G401.6 (cell line): ENCODE measurements around the gene CCDC63.

Experiments used
- FAIRE-seq: peaks from 2 replicates; lab custom pipeline; 2012; peaks lifted over from hg19 to GRCh38; lab: Jason Lieb, UNC

The CCDC63 gene

GRCh38 chr12:110885152-110885840, 38.5 kb downstream of the CCDC63 start:
- FAIRE-seq, result no peak

DNA sequence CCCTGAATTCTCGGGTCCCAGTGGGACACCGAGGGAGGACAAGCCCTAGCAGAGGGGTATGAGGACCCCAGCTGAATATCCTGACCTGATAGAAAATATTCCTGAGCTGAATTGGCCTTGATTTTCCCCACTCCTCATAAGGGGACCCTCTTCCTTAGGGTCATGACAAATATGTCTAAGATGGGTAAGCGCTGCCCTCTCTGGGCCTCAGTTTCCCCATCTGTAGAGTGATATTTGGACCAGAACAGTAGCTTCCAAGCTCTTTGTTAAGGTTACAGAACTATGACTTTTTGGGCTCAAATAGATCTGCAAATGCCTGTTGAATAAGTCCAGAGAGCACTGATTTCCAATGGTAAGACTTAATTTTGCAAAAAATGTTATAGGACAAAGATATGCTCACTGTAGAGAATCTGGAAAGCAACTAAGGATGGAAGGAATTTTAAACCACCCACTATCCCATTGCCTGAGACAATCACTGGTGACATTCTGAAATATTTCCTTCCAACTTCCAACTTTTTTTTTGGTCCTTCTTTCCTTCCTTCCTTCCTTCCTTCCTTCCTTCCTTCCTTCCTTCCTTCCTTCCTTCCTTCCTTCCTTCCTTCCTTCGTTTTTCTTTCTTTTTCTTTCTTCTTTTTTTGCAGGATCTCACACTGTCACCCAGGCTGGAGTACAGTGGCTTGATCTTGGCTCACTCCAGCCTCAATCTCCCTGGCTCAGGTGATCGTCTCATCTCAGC, 41.6 kb downstream of the CCDC63 start:
- FAIRE-seq, result no peak

GRCh38 chr12:110889361-110889760, 42.6 kb downstream of the CCDC63 start:
- no peak for FAIRE-seq

GRCh38 chr12:110893956-110894355, 47.2 kb downstream of the CCDC63 start:
- no peak for FAIRE-seq

- FAIRE-seq, result no peak
Observed at GRCh38 chr12:110896559-110896958, 49.8 kb downstream of the CCDC63 start.

DNA sequence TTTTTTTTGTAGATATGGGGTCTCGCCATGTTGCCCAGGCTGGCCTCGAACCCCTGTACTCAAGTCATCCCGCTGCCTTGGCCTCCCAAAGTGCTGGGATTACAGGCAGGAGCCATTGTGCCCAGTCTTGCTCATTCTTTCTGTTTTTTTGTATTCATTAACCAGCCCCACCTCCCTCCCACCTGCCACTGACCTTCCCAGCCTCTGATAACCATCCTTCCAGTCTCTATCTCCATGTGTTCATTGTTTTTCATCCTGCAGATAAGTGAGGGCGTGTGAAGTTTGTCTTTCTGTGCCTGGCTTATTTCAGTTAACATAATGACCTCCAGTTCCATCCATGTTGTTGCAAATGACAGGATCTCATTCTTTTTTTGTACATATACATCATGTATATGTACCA, 54.6 kb downstream of the CCDC63 start:
- FAIRE-seq, result no peak

- no peak for FAIRE-seq
Observed at GRCh38 chr12:110903511-110903910, 56.7 kb downstream of the CCDC63 start.

DNA sequence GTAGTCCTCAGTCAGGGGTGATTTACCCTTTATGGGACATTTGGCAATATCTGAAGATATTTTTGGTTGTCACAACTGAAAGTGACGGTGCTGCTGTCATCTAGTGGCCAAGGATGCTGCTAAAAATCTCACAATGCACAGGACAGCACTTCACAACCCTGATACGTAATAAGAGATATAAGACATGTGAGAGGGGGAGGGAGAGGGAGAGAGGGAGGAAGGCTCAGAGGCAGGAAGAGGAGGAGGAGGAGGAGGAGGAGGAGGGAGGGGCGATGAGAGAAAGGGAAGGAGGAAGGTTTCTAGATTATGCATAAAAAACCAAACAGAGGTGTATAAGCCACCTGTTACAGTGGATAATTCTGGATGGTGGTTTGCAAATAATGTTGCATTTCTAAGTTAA, 59.3 kb downstream of the CCDC63 start:
- FAIRE-seq, result no peak

DNA sequence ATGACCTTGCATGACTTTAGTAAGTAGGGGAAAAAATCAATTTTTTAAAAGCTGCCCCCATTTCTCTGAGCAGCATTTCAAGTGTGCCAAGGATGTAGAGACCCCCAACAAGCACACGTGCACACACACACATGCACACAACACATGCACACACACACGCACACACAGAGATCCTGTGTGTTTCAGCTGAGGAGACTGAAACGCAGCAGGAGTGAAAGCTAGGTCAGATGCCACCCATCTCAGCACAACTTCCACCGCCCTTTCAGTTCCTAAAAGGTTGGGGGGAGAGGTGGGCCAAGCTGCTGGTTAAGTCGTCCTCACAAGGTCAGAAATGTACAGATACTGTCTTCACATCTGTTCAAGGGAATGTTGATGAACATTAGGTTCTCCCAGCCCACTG, 59.7 kb downstream of the CCDC63 start:
- no peak for FAIRE-seq

- FAIRE-seq, result no peak
Observed at GRCh38 chr12:110906985-110907384, 60.2 kb downstream of the CCDC63 start.

DNA sequence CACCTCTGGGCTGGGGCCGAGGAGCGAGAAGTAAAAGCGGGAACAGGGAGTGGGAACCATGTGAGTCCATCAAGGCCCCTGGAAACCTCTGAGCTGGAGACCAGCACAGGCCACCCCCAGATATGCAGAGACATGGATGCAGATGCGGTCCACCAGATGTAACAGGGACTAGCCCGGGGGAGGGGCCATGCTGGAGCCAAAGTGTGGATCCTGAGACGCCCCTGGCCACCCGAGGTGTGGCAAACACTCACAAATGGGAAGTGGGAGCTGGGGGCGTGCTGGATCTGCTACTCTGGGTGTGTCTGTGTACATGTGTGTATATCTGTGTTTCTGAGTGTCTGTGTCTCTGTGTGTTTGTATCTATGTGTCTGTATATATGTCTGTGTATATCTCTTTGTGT, 60.8 kb downstream of the CCDC63 start:
- no peak for FAIRE-seq

GRCh38 chr12:110908377-110909152, 61.8 kb downstream of the CCDC63 start:
- no peak for FAIRE-seq

- FAIRE-seq, result no peak
Observed at GRCh38 chr12:110912263-110912662, 65.5 kb downstream of the CCDC63 start.

DNA sequence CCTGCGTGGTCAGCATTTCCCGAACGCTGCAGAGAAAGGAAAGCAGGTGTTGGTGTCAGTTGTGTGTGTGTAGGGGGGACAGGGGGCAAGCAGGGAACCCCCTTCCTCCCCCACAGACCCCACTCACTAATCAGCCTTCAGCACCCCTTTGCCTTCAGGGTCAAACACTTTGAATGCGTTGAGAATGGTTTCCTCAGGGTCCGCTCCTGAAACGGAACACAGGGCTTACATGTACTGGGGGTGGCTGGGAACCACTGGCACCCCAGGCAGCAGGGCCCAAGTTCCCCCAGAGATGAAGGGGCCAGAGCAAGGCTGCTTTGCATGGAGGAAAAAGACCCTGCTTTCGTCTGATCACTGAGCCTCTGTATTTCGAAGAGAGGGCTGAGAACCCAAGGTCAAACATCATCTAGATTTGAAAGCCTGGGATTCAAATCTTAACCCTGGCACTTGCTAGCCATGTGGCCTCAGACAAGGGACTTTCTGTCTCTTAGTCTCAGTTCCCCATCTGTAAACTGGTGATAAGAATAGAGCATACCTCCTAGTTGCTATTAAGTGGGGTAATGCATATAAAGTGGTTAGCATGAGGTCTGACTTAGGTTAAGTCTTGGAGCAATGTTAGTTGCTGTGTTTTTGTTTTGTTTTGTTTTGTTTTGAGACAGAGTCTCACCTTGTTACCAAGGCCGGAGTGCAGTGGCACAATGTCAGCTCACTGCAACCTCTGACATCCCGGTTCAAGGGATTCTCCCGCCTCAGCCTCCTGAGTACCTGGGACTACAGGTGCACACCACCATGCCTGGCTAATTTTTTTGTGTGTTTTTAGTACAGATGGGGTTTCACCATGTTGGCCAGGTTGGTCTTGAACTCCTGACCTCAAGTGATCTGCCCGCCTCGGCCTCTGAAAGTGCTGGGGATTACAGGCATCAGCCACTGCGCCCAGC, 66.6 kb downstream of the CCDC63 start:
- FAIRE-seq, result no peak

DNA sequence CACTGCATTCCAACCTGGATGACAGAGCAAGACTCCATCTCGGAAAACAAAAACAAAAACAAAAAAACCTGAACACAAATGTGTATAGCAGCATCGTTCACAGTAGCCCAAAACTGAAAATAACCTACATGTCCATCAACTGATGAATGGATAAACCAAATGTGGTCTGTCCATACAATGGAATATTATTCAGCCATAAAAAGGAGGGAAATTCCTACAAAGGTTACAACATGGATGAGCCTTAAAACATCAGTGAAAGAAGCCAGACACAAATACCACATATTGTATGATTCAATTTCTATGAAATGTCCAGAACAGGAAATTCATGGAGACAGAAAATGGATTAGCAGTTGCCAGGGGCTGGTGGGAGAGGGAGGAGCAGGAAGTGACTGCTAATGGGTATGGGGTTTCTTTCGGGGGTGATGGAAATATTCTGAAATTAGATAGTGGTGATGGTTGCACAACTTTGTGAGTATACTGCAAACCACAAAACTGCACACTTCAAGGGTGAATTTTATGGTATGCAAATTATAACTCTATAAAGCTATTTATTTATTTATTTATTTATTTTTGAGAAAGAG, 69.6 kb downstream of the CCDC63 start:
- FAIRE-seq, result no peak

GRCh38 chr12:110917467-110917866, 70.7 kb downstream of the CCDC63 start:
- no peak for FAIRE-seq

GRCh38 chr12:110917961-110918360, 71.2 kb downstream of the CCDC63 start:
- no peak for FAIRE-seq

DNA sequence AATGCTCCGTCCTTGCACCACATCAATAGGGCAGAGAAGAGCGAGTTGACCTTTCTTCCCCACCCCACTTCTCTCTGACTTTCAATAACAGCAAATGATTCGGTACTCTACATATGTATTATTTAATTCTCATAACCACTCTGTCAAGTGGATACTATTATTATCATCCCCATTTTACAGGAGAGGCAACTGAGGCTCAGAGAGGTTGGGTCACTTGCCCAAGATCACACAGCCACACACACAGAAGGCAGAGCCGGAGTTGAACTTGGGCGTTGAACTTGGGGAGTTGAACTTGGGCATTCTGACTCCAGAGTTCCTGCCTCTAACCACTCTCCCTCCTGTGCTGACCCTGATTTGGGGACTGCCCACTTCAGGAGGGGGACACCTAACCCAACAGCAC, 72.9 kb downstream of the CCDC63 start:
- no peak for FAIRE-seq

DNA sequence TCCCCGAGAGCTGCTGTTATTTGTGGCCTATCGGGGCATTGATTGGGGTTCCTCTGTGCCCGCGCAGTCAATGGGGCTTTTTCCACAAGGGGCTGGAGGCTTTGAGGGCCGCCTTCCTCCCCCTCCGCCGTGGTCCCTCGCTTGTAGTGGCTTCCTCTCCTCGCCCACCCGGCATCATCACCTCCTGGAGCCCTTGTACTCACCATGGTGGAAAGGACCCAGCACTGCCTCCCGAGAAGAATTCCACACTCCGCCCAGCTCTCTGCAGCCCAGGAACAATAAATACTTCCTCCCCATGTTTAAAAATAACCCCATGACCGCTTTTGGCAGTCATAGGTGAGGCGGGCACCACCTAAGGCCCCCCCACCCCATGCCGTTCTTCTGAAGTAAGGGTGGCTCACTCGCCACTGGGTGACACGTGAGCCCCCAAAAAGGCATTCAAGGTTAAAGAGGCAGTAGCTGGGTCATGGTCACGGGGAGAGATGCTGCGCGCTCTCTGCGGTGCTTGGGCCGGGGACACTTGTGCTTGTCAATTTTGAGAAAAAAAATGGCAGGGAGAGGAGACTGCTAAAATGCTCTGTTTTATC, 73.6 kb downstream of the CCDC63 start, which contains the start of gene MYL2:
Gene MYL2, minus strand, starts transcription at position 256 of the 587 bp plus-strand sequence. Its CDS starts 50 bp downstream, at position 206.
- FAIRE-seq, result no peak

DNA sequence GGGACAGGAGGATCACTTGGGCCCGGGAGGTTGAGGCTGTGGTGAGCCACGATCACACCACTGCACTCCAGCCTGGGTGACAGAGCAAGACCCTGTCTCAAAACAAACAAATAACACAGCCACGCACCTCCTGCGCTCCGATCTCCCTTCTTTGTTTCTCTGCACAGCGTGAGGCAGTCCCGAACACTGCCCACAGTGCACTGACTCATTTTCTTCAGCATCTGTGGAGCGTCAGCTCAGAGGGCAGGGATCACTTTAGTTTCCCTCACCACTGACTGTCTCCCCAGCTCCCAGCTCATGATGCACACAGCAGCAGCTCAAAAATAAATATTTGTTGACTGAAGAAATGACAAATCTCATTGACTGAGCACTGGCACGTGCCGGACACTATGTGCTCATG, 74.5 kb downstream of the CCDC63 start:
- no peak for FAIRE-seq

GRCh38 chr12:110922652-110923051, 75.9 kb downstream of the CCDC63 start:
- FAIRE-seq, result no peak
